K562 (cell line): Measurements from ENCODE around the gene DHX57. TPM values are rescaled to one million over a fixed set of nuclear protein-coding genes. Genes with fewer than 3 reads are reported as not detected.

Source experiments
- ATAC-seq: fragments of 200-7000 bp; cut with Tn5 transposase; 3 replicates; pipeline ENCODE4 v1.9.1; 2020; ENCODE audit warnings: moderate library complexity
- BruUV-seq: library from RNA; stranded (reverse); fragments of 400-500 nt; replicated peaks from 2 replicates; lab custom pipeline; 2021; lab: Mats Ljungman, UMichigan
- CTCF ChIA-PET: fragments of 300-600 bp; formaldehyde crosslinking; extraction: SDS; loops from one replicate; lab custom pipeline; 2021; ENCODE audit warnings: low intra/inter-chr PET ratio; lab: Yijun Ruan, JAX
- POLR2A ChIA-PET: fragments of 300-600, 350-650 bp; sonication (Branson Sonifier 250); formaldehyde crosslinking; extraction: SDS; loops from one replicate; lab custom pipeline; 2021; ENCODE audit warnings: antibody characterized with exemption, inconsistent platforms; lab: Yijun Ruan, JAX
- DNase-seq, 4 experiments: peaks; one replicate each; pipeline versions ENCODE4 v3.0.0 to v3.0.0-alpha.2; 2011 to 2018; ENCODE audit warnings: low spot score in 3 of 4, mixed read lengths in 3 of 4; ENCODE audit errors: extremely low read depth in 1 of 4
- FAIRE-seq: peaks from 2 replicates; lab custom pipeline; 2011; peaks lifted over from hg19 to GRCh38; lab: Jason Lieb, UNC
- H2AFZ ChIP-seq: 2 replicates; pipeline ENCODE4 v1.6.0; 2011; ENCODE audit warnings: low read depth, low read length, control low read depth, inconsistent platforms
- H3K27ac ChIP-seq: fragments of 200-600 bp; 3 replicates; pipeline ENCODE4 v1.8.0; 2011; ENCODE audit warnings: low read depth, mild to moderate bottlenecking, control low read depth, inconsistent platforms, low read length, moderate library complexity, mixed read lengths; ENCODE audit errors: extremely low read depth
- H3K27me3 ChIP-seq, 2 experiments: fragments of 300-600 bp in 1 of 2; 2 replicates in 1 of 2; 3 replicates in 1 of 2; pipeline versions ENCODE4 v1.6.0 to v1.8.0; 2011; ENCODE audit warnings: inconsistent platforms in 2 of 2, low read length in 2 of 2, mild to moderate bottlenecking in 1 of 2, mixed read lengths in 1 of 2, moderate library complexity in 1 of 2; ENCODE audit not compliant: control insufficient read depth in 2 of 2, insufficient read depth in 2 of 2
- H3K36me3 ChIP-seq: fragments of 300-600 bp; 3 replicates; pipeline ENCODE4 v1.8.0; 2011; ENCODE audit warnings: mild to moderate bottlenecking, low read length, inconsistent platforms; ENCODE audit not compliant: control insufficient read depth, insufficient read depth
- H3K4me1 ChIP-seq, 2 experiments: fragments of 200-600 bp in 1 of 2; replicated peaks in 1 of 2; 2 replicates in 1 of 2; 3 replicates in 1 of 2; pipeline versions ENCODE4 v1.5.1 to v1.8.0; 2011; ENCODE audit warnings: inconsistent platforms in 2 of 2, low read length in 2 of 2, mild to moderate bottlenecking in 1 of 2, mixed read lengths in 1 of 2, moderate library complexity in 1 of 2; ENCODE audit not compliant: control insufficient read depth in 2 of 2, insufficient read depth in 2 of 2
- H3K4me2 ChIP-seq: 2 replicates; pipeline ENCODE4 v1.6.1; 2011; ENCODE audit warnings: low read length, control low read depth, inconsistent platforms, mixed read lengths; ENCODE audit not compliant: insufficient read depth
- H3K4me3 ChIP-seq: fragments of 200-600 bp; sonication (generic), shearing (Covaris generic); 2 replicates; pipeline ENCODE4 v1.5.1; 2016; ENCODE audit warnings: control low read depth, inconsistent platforms
- H3K79me2 ChIP-seq: fragments of 200-600 bp; 3 replicates; pipeline ENCODE4 v1.8.0; 2011; ENCODE audit warnings: low read length, inconsistent platforms; ENCODE audit not compliant: control insufficient read depth, insufficient read depth
- H3K9ac ChIP-seq, 2 experiments: 2 replicates each; pipeline versions ENCODE4 v1.6.0 to v1.6.1; 2011; ENCODE audit warnings: low read depth in 2 of 2, low read length in 2 of 2, control low read depth in 1 of 2, inconsistent platforms in 1 of 2, mild to moderate bottlenecking in 1 of 2, mixed read lengths in 1 of 2; ENCODE audit not compliant: insufficient read depth in 1 of 2
- H3K9me1 ChIP-seq: one replicate; pipeline ENCODE4 v1.6.0; 2011; ENCODE audit warnings: inconsistent platforms, mild to moderate bottlenecking, low read length, moderate library complexity; ENCODE audit not compliant: control insufficient read depth, insufficient read depth
- H3K9me3 ChIP-seq: replicated peaks from 2 replicates; pipeline ENCODE4 v1.5.1; 2011; ENCODE audit warnings: low read depth, low read length, inconsistent platforms; ENCODE audit not compliant: control insufficient read depth, insufficient read depth
- H4K20me1 ChIP-seq: replicated peaks from 2 replicates; pipeline ENCODE4 v1.6.1; 2011; ENCODE audit warnings: low read length, inconsistent platforms, mixed read lengths; ENCODE audit not compliant: control insufficient read depth, insufficient read depth
- CTCF ChIP-seq, 3 experiments: IDR thresholded peaks in 2 of 3; conservative IDR thresholded peaks in 1 of 3; 2 replicates each; pipeline ENCODE4 v1.5.1; 2011 to 2012; ENCODE audit warnings: low read length in 3 of 3, mild to moderate bottlenecking in 3 of 3, control low read depth in 2 of 3, improper control_type of control experiment in 1 of 3, inconsistent platforms in 1 of 3, low read depth in 1 of 3, mixed read lengths in 1 of 3, moderate library complexity in 1 of 3; ENCODE audit not compliant: insufficient read depth in 2 of 3
- NFIC ChIP-seq: fragments of 450-650 bp; IDR thresholded peaks from 2 replicates; pipeline ENCODE4 v1.6.1; 2017; ENCODE audit warnings: mild to moderate bottlenecking, inconsistent platforms
- RAD21 ChIP-seq, 2 experiments: fragments of 250-450 bp in 1 of 2; fragments of 450-650 bp in 1 of 2; sonication (Bioruptor Pico) in 1 of 2; formaldehyde crosslinking in 1 of 2; IDR thresholded peaks in 1 of 2; conservative IDR thresholded peaks in 1 of 2; 2 replicates each; pipeline versions ENCODE4 v1.4.0 to v1.8.0; 2020 to 2022; ENCODE audit warnings: mild to moderate bottlenecking in 2 of 2, moderate library complexity in 1 of 2
- WGBS: fragments of 100-300 bp; shearing (Covaris generic); methylation state at CpG from one replicate; pipeline ENCODE4 v1.1.6; 2016; ENCODE audit warnings: low coverage, mixed read lengths; ENCODE audit not compliant: insufficient coverage; ENCODE audit errors: missing lambda C conversion rate; 5-methylcytosine and 5-hydroxymethylcytosine counted together
- in situ Hi-C: fragments of 300-500 bp; cut with MboI; formaldehyde crosslinking; loops from 4 replicates; pipeline ENCODE4 v1.15.0; 2018; ENCODE audit warnings: inconsistent platforms, mixed read lengths
- intact Hi-C: fragments of 100-400 bp; cut with micrococcal nuclease; formaldehyde crosslinking; loops from 2 replicates; pipeline ENCODE4 v1.14.2; 2022
- polyA plus RNA-seq, 8 experiments: library from polyadenylated mRNA; depleted of rRNA in 4 of 8; stranded (reverse) in 5 of 8; unstranded in 3 of 8; fragments of >200 nt; fragmentation: Nextera tagmentation in 2 of 8; fragmentation: Illumina TruSeq in 1 of 8; extraction: Ambion mirVana in 2 of 8; extraction: Trizol in 1 of 8; gene quantifications; 2 replicates each; pipeline versions ENCODE4 v1.2.1 to v1.2.3, GENCODE V29; 2011 to 2014; ENCODE audit warnings: inconsistent platforms in 1 of 8, missing spikeins in 1 of 8
- total RNA-seq, 7 experiments: library from RNA; depleted of rRNA in 6 of 7; stranded (reverse); fragments of >200 nt in 6 of 7; fragmentation: Illumina TruSeq in 2 of 7; extraction: Trizol in 2 of 7; gene quantifications; 2 replicates each; pipeline versions ENCODE4 v1.2.1 to v1.2.3, GENCODE V29; 2011 to 2021; ENCODE audit warnings: low replicate concordance in 1 of 7
- TF ChIP-seq, protein P1 (sequence below): fragments of 450-650 bp; IDR thresholded peaks from 2 replicates; pipeline ENCODE4 v1.6.1; 2014; ENCODE audit warnings: low read depth, mild to moderate bottlenecking, moderate library complexity, borderline replicate concordance
- TF ChIP-seq, protein P2 (sequence below), 2 experiments: fragments of 450-650 bp; formaldehyde crosslinking in 1 of 2; IDR thresholded peaks; 2 replicates each; pipeline versions ENCODE4 v1.4.0 to v1.6.1; 2014 to 2020; ENCODE audit warnings: mild to moderate bottlenecking in 2 of 2, borderline replicate concordance in 1 of 2, low read depth in 1 of 2

DHX57 gene
- total and polyA plus RNA-seq, 9 of the 15 experiments (the other 6 are each of a cell fraction or from before 2014, with no cell fraction given), result 7.4 to 23.6 (median 17.9) TPM

DNA sequence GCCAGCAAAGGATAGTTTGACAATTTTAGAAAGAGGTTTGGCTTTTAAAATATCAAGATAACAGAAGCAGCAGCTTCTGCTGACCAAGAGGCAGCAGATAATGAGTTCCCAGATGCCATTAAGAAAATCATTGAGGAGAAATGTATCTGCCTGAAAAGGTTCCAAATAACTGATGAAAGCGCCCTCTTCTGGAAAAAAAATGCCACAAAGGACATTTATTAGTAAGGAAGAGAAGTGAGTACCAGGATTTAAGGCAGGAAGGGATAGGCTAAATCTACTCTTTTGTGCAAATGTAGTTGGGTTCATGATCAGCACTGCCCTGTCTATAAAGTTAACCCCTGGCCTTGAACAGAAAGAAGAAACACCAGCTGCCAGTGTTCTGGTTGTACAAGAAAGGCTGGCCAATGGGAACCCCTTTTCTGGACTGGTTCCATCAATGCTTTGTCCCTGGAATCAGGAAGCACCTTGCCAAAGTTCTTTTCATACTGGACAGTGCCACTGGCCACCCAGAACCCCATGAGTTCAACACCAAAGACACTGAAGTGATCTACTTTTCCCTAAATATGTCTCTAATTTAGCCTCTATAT lies 40.6 kb downstream of the DHX57 start:
- H3K27ac ChIP-seq, result no peak overlapping the region
- CTCF ChIA-PET, result no interaction called here
- no peak overlapping the region for H3K9ac ChIP-seq
- no peak overlapping the region for H3K4me3 ChIP-seq
- POLR2A ChIA-PET, result interaction anchor here (0.6 to 2.8 kb wide), 5 partner anchors 84 to 271 kb away, joined by 3 to 16 read pairs (median 4); partner anchors contain the start of gene SRSF7
- no TSS peak for BruUV-seq
- no peaks in the 10 kb centered on the region for H3K27me3 ChIP-seq
- peak in 1 of 4 experiments; percentile 58 for DNase-seq
- no peaks in the 10 kb centered on the region for H3K79me2 ChIP-seq
- TF ChIP-seq, protein P1, sequence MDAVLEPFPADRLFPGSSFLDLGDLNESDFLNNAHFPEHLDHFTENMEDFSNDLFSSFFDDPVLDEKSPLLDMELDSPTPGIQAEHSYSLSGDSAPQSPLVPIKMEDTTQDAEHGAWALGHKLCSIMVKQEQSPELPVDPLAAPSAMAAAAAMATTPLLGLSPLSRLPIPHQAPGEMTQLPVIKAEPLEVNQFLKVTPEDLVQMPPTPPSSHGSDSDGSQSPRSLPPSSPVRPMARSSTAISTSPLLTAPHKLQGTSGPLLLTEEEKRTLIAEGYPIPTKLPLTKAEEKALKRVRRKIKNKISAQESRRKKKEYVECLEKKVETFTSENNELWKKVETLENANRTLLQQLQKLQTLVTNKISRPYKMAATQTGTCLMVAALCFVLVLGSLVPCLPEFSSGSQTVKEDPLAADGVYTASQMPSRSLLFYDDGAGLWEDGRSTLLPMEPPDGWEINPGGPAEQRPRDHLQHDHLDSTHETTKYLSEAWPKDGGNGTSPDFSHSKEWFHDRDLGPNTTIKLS, result no peak
- no peak for TF ChIP-seq NFIC
- TF ChIP-seq, protein P2, sequence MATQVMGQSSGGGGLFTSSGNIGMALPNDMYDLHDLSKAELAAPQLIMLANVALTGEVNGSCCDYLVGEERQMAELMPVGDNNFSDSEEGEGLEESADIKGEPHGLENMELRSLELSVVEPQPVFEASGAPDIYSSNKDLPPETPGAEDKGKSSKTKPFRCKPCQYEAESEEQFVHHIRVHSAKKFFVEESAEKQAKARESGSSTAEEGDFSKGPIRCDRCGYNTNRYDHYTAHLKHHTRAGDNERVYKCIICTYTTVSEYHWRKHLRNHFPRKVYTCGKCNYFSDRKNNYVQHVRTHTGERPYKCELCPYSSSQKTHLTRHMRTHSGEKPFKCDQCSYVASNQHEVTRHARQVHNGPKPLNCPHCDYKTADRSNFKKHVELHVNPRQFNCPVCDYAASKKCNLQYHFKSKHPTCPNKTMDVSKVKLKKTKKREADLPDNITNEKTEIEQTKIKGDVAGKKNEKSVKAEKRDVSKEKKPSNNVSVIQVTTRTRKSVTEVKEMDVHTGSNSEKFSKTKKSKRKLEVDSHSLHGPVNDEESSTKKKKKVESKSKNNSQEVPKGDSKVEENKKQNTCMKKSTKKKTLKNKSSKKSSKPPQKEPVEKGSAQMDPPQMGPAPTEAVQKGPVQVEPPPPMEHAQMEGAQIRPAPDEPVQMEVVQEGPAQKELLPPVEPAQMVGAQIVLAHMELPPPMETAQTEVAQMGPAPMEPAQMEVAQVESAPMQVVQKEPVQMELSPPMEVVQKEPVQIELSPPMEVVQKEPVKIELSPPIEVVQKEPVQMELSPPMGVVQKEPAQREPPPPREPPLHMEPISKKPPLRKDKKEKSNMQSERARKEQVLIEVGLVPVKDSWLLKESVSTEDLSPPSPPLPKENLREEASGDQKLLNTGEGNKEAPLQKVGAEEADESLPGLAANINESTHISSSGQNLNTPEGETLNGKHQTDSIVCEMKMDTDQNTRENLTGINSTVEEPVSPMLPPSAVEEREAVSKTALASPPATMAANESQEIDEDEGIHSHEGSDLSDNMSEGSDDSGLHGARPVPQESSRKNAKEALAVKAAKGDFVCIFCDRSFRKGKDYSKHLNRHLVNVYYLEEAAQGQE (IDR thresholded peaks at IDR 0.05; ENCODE audit: borderline replicate concordance), result peak; percentile 38; the same call in 1 of the 2 replicates
- TF ChIP-seq, protein P2 (CRISPR knock-in tag; IDR thresholded peaks at IDR 0.05; ENCODE audit: low read depth), result no peak
- TF ChIP-seq RAD21 (CRISPR knock-in tag; conservative IDR thresholded peaks at IDR 0.05 in 1 of 2, IDR thresholded peaks at IDR 0.05 in 1 of 2), result peak in 1 of 2 experiments; percentile 63; a peak in 2 of 4 replicates
- TF ChIP-seq CTCF (IDR thresholded peaks at IDR 0.05 in 2 of 3, conservative IDR thresholded peaks at IDR 0.05 in 1 of 3; ENCODE audit: insufficient read depth in 2 of 3, low read depth in 1 of 3, low read length in 3 of 3), result peak; percentile 33 to 59 (median 43); a peak in 4 of 6 replicates
- TF ChIP-seq, all 486 proteins: peak for 3
- in situ Hi-C loops (no loop called here), intact Hi-C loops (loop anchor here (2.0 to 5.0 kb wide), 2 partner anchors 84 to 298 kb away; partner anchors contain the start of gene SRSF7)
- no peaks in the 10 kb centered on the region for H3K9me1 ChIP-seq
- 13% methylated on average over 1 of the region's 1 CpG for WGBS
- no peak overlapping the region for H3K4me2 ChIP-seq
- H3K36me3 ChIP-seq, result peaks cover 19% of the 10 kb centered on the region; the same call in 2 of the 3 replicates
- FAIRE-seq (peak; percentile 72), ATAC-seq (peak; percentile 76)
- no peaks in the 10 kb centered on the region for H3K4me1 ChIP-seq
- no peaks in the 10 kb centered on the region for H3K9me3 ChIP-seq
- no peaks in the 10 kb centered on the region for H4K20me1 ChIP-seq
- no peak overlapping the region for H2AFZ ChIP-seq
